GM18861 (cell line): ENCODE measurements around the gene TDRD6.

Experiments
- ATAC-seq: cut with Tn5 transposase; IDR thresholded peaks from one replicate; pipeline ENCODE4 v1.9.1; 2021; ENCODE audit not compliant: unreplicated experiment

TDRD6 gene

DNA sequence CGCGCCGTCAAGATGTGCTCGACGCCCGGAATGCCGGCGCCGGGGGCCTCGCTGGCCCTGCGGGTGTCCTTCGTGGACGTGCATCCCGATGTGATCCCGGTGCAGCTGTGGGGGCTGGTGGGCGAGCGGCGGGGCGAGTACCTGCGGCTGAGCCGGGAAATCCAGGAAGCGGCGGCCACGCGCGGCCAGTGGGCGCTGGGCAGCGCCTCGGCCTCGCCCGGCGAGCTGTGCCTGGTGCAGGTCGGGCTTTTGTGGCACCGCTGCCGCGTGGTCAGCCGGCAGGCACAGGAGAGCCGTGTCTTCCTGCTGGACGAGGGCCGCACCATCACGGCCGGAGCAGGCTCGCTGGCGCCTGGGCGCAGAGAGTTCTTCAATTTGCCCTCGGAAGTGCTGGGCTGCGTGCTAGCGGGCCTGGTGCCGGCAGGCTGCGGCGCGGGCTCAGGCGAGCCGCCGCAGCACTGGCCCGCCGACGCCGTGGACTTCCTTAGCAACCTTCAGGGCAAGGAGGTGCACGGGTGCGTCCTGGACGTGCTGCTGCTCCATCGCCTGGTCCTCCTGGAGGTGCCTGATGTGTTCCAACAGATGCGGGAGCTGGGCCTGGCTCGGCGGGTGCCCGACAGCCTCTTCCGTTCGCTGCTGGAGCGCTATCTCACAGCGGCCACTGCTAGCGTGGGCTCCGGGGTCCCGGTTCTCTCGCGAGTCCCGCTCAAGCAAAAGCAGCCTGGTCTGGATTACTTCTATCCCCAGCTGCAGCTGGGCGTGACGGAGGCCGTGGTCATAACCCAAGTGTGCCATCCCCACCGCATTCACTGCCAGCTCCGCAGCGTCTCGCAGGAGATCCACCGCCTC is 656 bp downstream of the TDRD6 start:
- ATAC-seq, result no peak

- no peak for ATAC-seq
These were observed 1.3 kb downstream of the TDRD6 start for GRCh38 chr6:46688966-46689335.

DNA sequence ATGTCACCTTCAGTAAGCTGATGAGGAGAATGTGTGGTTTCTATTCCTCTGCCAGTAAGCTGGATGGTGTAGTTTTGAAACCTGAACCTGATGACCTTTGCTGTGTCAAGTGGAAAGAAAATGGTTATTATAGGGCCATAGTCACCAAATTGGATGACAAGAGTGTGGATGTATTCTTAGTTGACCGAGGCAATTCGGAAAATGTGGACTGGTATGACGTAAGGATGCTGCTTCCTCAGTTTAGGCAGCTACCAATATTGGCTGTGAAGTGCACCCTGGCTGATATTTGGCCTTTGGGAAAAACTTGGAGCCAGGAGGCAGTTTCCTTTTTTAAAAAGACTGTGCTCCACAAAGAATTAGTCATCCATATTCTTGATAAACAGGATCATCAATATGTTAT is 2.0 kb downstream of the TDRD6 start:
- ATAC-seq, result no peak

DNA sequence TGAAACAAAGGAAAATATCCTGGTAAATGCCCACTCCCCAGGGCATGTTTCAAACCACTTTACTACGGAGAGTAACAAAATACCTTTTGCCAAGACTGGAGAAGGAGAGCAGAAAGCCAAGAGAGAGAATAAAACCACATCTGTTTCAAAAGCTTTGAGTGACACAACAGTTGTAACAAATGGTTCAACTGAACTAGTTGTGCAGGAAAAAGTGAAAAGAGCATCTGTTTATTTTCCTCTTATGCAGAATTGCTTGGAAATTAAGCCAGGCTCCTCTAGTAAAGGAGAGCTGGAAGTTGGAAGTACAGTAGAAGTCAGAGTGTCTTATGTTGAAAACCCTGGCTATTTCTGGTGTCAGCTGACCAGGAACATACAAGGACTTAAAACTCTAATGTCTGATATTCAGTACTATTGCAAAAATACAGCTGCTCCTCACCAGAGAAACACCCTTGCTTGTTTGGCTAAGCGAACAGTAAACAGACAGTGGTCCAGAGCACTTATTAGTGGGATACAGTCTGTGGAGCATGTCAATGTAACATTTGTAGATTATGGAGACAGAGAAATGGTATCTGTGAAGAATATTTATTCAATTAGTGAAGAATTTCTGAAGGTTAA is 2.6 kb downstream of the TDRD6 start:
- ATAC-seq, result no peak

GRCh38 chr6:46690911-46691451 is 3.3 kb downstream of the TDRD6 start:
- no peak for ATAC-seq

- ATAC-seq, result no peak
These were observed 12.3 kb downstream of the TDRD6 start for GRCh38 chr6:46699970-46700369.

DNA sequence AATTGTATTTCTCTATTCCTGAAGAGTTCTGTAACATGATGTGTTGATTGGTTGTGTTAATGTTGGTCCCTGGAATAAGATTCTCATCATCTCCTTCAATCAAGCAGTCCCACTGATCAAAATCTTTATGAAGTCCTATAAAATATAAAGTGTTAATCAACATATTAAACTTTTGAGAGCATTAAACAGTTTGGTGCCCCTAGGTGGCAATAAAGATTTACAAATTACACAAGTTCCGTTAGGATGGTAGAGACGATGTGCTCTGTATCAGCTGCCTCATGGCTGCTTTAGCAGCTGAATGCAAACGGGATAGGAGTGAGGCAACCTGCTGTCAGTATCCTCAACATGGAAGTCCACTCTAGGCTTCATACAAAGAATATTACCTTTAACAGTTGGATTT is 16.9 kb downstream of the TDRD6 start:
- ATAC-seq, result no peak

DNA sequence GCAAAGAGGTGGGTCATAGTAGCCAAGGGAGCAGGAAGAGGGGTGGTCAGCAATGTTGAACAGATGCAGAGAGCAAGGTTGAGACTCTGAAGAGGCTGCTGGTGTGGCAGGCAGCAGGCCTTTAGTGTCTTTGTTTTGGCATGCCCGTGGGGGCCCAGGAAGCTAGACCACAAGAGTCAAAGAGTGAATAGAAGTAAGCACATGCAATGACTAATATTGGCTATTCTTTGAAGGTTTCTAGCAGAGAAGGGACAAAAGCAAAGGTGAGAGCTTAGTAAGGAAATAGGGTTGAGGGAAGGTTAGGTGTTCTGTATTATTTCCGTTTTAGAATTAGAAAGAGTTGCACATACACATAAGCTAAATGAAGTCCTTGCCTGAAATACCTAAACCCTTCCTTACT is 18.8 kb downstream of the TDRD6 start:
- no peak for ATAC-seq

DNA sequence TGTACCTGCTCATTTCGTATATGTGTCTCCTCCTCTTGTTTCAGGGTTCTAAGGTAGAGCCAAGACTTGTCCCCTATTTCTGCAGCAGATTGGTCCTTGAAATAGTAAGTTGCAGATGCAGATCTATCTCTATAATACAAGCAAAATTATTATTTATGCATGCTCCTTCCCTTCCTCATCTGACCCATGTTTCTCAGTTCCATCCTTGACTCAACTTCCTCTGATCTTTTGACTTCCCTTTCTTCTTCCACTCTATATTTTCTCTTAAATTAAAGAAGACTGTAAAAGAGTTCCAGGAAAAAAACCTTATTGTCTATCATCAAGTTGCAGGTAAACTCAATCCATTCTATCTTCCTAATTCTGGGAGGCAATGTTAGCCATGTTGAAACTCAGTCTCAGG is 23.8 kb downstream of the TDRD6 start:
- ATAC-seq, result no peak

DNA sequence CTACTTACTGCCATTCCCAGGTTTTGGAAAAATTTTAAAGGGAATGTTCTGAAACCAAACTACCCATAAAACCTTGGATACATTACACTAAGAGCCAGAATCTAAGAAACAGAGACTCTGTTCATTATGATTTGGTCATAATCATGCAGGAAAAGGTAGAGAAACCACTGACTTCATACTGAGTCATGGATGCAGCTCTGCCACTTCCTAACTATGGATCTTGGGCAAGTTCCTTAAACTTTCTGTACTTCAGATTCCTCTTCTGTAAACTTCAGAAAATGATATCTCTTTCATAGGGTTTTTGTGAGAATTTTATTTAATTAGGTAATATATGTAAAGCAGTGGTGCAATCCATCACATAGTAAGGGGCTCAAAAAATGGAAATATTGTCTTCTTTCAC is 27.5 kb downstream of the TDRD6 start:
- no peak for ATAC-seq

DNA sequence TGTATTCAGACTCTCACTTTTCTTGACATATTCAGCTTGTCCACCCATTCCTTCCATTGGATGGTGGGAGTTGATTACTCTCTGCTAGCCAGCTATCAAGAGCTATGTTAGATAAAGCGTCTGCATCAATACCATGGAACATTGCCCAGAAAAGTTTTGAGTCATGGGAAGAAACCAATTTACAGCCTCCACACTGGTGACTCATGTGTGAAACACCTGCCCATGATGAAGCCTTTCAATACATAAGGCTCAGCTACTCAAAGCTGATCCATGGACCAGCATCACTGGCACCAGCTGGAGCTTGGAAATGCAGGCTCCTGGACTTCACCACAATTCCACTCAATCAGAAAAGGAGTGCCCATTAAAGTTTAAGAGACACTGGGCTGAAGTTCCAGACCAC is 31.4 kb downstream of the TDRD6 start:
- ATAC-seq, result no peak

DNA sequence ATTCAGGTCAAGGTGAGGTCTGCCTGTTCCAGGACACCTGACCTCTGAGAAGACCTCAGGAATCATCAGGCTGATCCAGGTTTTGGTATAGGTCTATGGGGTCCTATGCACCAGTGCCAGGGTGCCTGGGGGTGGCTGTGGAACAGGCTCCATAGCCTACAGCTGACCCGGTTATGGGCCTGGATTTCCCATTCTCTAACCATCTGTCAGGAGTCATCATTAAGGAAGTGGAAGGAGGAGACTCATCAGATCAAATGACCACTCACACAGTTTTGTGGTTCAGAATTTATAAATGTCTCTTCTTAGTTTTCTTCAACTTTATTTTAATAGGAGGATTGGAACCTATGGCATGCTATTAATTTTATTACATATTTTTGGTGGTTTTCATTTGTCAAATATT is 32.7 kb downstream of the TDRD6 start:
- no peak for ATAC-seq

DNA sequence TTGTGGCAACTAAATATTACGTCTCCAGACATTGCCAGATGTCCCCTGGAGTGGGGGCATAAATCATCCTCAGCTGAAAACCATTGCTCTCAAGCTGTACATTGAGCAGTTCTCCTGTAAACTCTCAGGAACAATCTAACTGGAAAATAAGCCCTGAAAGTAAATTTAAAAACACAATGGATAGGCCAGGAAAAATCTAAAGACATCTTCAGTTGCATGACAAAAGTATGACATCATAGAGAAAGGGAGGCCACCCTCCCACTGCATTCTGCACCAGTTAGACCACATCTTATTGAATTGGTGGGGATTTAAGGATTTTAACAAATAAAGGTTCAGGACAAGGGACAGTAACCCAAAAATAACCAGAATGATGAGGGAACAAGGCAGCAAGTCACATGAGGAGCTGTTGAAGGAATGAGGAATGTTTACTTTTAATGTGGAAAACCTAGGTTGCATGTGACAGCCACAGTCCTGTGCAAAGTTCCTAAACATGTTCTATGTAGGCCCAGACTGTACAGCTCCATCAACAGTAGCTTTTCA is 42.2 kb downstream of the TDRD6 start:
- ATAC-seq, result no peak

DNA sequence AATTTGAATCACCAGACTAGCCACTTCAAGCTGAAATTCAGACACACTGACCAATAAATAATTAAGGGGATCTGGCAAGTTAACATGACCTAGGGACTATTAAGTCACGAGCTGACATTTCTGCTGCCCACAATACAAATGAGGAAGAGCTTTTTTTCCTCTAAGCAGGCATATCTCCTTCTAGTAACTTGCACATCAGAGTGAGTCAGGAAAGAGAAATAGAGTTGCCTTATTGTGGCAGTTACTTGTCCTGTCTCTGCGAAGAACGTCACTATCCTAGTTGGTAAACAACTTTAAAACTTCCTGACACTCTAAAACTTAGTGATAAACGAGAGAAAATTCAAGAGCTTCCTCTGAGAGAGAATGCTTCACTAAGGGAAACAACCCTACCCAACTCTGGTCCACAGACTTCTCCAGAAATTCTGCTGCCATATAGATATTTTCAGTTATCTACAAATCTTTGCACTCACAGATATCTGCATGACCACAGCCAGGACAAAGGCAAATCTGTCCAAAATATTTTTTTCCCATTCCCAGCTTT is 43.3 kb downstream of the TDRD6 start:
- ATAC-seq, result no peak

DNA sequence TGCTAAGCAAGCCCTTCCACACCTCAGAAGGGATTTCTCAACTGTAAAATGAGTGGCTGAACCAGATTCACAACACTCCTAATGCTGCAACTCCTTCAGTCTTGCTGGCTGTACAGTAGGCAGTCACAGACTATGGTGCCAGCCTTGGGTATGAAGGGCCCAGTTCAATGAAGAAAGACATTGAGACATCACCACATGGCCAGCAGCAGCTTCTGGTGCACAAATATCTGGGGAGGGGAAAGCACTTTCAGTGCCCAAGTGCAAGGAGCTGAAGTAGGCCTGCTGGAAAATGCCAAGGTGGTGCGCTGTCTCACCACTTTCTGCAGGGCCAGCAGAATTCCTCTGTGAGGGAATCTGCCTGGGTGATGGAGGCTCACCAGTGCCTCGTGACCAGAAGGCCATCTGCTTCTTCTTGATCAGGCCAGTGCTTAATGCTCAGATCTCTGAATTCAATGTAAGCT is 45.7 kb downstream of the TDRD6 start:
- ATAC-seq, result no peak

DNA sequence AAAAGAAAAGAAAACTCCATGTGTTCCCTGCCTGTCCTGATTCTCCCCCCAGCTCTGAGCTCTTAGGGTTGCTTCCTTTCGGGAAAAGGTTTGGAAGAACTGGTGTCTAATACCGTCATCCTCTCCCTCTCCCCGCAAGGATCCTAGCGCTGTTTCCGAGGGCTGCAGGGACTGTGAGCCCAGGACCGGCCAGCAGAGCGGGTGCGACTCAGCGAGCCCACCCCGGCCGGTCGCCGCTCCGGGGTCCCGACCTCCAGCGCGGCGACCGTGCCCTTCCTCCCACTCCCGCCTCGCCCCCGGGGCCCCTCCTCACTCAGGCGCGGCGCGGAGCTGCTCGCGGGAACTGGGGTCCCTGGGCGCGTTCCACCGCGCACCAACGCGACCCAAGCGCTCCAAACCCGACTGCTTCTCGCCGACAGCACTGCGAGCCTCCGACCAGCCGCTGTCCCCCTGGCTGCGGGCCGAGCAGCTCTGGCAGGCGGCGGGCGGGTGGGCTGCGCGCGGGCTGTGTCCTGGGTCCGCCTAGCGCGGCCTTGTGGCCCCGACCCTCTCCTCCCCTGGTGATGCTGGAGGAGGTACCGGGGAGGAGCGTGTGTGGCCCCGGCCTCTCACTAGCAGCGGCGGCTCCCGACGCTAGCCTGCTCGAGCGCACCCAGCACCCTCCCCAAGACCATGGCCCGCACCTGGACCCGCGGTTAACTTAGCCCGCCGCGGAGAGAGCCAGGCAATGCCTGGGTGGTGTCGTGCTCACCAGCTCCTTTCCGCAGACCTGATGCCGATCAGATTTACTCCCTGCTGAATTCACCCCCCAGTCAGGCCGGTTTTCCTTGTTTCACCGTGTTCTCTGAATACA is 47.4 kb downstream of the TDRD6 start, which contains the start of gene PLA2G7:
PLA2G7 (minus strand) TSS at position 509 of the 853 bp plus-strand sequence. CDS start 12,484 bp downstream, outside the sequence.
- no peak for ATAC-seq

DNA sequence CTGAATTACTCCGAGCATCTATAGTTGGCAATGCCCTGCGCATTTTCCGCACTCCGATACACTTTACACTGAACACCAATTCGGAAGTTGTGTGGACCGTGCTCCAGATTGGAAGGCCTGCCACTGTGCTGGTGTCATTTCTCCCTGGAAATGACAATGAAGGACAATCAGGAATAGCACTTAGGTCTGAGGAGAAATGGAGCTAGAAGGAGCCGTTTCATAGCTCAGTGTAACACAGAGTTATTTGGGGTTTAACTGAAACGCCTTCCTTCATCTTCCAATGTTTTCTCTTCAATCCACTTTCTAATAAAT is 48.0 kb downstream of the TDRD6 start:
- no peak for ATAC-seq

DNA sequence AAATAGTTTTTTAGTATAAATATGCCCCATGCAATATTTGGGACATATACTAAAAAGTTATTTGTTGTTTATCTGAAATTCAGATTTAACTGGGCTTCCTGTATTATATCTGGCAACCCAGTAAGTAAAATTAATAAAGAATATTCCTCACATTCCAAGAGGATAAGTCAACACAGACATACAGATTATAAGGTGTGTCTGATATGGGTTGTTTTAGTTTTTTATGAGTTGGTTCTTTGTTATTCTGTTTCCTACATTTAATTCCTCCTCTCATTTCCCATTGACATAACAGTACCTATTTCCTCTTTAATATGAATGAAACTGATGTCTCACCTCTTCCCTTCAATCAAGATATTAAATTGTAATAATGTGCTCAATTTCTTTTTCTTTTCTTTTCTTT is 49.2 kb downstream of the TDRD6 start:
- ATAC-seq, result no peak

DNA sequence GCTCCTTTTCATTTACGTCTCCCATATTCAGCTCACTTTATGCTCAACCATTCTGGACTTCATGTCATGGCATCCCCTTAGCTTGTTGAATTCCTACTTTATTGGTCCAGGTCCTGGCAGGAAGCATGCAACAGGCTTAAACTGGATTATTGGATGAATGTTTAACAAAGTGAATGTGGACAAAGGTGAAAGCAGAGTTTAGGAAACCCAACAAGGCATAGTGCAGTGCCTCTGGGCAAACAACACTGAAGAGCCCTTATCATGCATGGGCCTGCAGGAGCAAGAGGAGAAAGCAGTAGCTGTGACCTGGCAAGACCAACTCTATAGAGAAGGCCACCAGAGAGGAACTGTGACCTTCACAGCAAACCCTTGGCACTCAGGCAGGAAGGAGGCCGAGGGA is 53.8 kb downstream of the TDRD6 start:
- ATAC-seq, result no peak

GRCh38 chr6:46741910-46742309 is 54.2 kb downstream of the TDRD6 start:
- ATAC-seq, result no peak
